Neural progenitor cell (in vitro differentiated cells): Measurements from ENCODE around the gene PAQR7.

Experiments used
- CTCF ChIP-seq: fragments of 200-600 bp; sonication (generic); IDR thresholded peaks from 2 replicates; pipeline ENCODE4 v1.5.1; 2017; ENCODE audit warnings: antibody characterized with exemption, mild to moderate bottlenecking
- EZH2 ChIP-seq: fragments of 200-600 bp; sonication (generic); IDR thresholded peaks from 2 replicates; pipeline ENCODE4 v1.6.1; 2017; ENCODE audit warnings: antibody characterized with exemption, mild to moderate bottlenecking, moderate library complexity

GRCh38 chr1:25829046-25829445 is 46.5 kb downstream of the PAQR7 start:
- TF ChIP-seq EZH2: no peak
- no peak for TF ChIP-seq CTCF
